OCI-LY1 (cell line): ENCODE data around the gene PGS1.

Experiments
- EZH2 ChIP-seq: fragments of 200-600 bp; sonication (generic), shearing (Covaris generic); IDR thresholded peaks from 2 replicates; pipeline ENCODE4 v1.8.0; 2017; ENCODE audit warnings: borderline replicate concordance, mixed run types, mild to moderate bottlenecking, antibody characterized with exemption, low read length, moderate library complexity, mixed read lengths
- TF ChIP-seq, protein P1 (sequence below): fragments of 200-600 bp; sonication (generic), shearing (Covaris generic); IDR thresholded peaks from 2 replicates; pipeline ENCODE4 v1.5.1; 2017; ENCODE audit warnings: mild to moderate bottlenecking, antibody characterized with exemption, low read length, moderate library complexity, mixed read lengths

DNA sequence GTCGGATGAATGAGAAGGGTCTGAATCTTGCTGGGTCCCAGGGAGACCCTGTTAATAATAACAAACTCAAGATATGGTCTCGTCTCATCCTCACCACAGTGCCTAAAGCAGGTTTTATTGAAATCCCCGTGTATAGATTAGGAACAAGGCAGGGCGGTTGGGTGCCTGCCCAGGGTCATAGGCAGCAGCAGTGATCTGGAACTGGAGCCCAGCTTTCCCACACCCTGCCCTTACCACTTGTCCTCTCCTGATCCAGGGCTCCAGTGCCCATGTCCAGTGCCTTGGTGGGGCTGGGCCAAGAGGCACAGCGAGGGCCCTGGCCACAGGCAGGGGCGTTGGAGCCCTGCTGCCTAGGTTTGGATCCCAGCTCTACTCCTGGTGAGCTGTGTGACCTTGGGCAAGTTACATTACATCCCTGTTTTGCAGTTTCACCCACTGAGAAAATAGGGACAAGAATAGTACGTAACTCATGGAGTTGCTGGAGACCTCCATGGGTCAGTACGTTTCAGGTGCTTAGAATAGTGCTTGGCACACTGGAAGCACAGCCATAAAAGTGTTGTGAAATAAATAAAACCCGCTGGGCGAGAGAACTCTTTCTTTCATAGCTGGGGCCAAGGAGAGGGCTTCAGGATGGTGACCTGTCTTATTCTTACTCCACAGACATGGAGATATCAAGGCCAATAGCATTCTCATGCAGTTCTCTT, 32.5 kb upstream of the PGS1 start:
- TF ChIP-seq, protein P1, sequence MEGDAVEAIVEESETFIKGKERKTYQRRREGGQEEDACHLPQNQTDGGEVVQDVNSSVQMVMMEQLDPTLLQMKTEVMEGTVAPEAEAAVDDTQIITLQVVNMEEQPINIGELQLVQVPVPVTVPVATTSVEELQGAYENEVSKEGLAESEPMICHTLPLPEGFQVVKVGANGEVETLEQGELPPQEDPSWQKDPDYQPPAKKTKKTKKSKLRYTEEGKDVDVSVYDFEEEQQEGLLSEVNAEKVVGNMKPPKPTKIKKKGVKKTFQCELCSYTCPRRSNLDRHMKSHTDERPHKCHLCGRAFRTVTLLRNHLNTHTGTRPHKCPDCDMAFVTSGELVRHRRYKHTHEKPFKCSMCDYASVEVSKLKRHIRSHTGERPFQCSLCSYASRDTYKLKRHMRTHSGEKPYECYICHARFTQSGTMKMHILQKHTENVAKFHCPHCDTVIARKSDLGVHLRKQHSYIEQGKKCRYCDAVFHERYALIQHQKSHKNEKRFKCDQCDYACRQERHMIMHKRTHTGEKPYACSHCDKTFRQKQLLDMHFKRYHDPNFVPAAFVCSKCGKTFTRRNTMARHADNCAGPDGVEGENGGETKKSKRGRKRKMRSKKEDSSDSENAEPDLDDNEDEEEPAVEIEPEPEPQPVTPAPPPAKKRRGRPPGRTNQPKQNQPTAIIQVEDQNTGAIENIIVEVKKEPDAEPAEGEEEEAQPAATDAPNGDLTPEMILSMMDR: no peak
- no peak for TF ChIP-seq EZH2
